ENCODE data around the gene PXDN.

DNA sequence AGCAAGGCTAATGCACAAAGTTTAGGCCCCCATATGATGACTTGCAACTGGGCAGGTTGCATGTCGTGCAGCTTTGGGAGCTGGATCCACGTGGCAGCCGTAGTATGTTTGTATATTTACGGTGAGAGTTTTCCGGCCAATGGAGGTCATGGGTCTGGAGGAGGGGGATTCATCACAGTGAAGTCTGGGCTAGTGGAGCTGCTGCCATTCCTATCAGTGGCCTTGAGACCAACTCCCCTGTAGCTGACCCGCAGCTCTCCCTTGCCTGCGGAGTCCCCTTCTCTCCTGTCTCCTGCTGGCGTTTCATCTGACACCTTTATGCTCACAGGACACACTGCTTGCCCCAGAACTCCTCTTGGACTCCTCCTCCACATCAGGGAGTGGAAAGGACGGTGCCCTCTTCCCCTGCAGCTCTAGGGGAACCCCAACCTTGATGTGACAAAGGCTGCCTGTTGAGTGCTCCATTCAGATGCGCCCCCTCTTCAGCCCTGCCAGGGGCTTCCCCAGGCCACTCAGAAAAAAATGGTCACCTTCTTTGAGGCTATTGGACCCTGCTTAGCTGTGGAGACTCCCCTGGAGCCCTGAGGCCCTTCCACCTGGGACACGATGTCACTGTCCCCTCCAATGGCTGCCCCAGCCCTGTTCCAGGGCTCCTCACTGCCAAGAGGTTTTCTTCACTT, 121.7 kb downstream of the PXDN start:
- TF ChIP-seq POLR2A (IDR thresholded peaks at IDR 0.05; ENCODE audit: low read depth, low read length) (no peak), TAF1 (IDR thresholded peaks at IDR 0.05; ENCODE audit: borderline replicate concordance, low read depth, low read length) (no peak), POLR2AphosphoS5 (IDR thresholded peaks at IDR 0.05; ENCODE audit: low read depth, low read length) (no peak)

Measured in GM12892 (cell line).